Pulmonary artery endothelial cell (primary cell): ENCODE measurements around the gene EVPLL. TPM values are rescaled to one million over a fixed set of nuclear protein-coding genes. Genes with fewer than 3 reads are reported as not detected.
"Not testable (repeated sequence)": the region's sequence is repeated elsewhere in the genome, so short reads cannot be mapped to it uniquely, and the experiment has no call there.

ENCODE experiments used
- DNase-seq: peaks from one replicate; pipeline ENCODE4 v3.0.0-alpha.2; 2011; ENCODE audit warnings: low read depth, low spot score
- total RNA-seq: library from RNA; depleted of rRNA; stranded (reverse); fragments of >200 nt; gene quantifications from 2 replicates; pipeline ENCODE4 v1.2.3, GENCODE V29; 2014

Gene EVPLL
- not detected in 2 replicates for total RNA-seq

GRCh38 chr17:18377437-18378204, at the start of gene EVPLL:
EVPLL (plus strand) TSS chr17:18377778; CDS start chr17:18380938, 3,160 bp downstream.
- DNase-seq = no peak

GRCh38 chr17:18328643-18329204, 48.9 kb upstream of the EVPLL start:
- DNase-seq = no peak

- DNase-seq = no peak
These were observed 45.7 kb upstream of the EVPLL start for GRCh38 chr17:18331879-18332278.

- DNase-seq = no peak
These were observed 44.6 kb upstream of the EVPLL start for GRCh38 chr17:18332909-18333489.

- not testable (repeated sequence) for DNase-seq
These were observed 39.4 kb upstream of the EVPLL start for GRCh38 chr17:18338158-18338557.

GRCh38 chr17:18339933-18340332, 37.6 kb upstream of the EVPLL start:
- no peak for DNase-seq

- DNase-seq = no peak
These were observed 33.6 kb upstream of the EVPLL start for GRCh38 chr17:18344021-18344420.

- no peak for DNase-seq
These were observed 24.0 kb upstream of the EVPLL start for GRCh38 chr17:18353541-18353940.

GRCh38 chr17:18356624-18357023, 21.0 kb upstream of the EVPLL start:
- DNase-seq = no peak

GRCh38 chr17:18360518-18360917, 17.1 kb upstream of the EVPLL start:
- DNase-seq = no peak

- DNase-seq = no peak
These were observed 15.5 kb upstream of the EVPLL start for GRCh38 chr17:18361837-18362697.

- DNase-seq = no peak
These were observed 14.9 kb upstream of the EVPLL start for GRCh38 chr17:18362698-18363100.

- peak; percentile 36 for DNase-seq
These were observed 14.2 kb upstream of the EVPLL start, which contains the start of gene SHMT1 for GRCh38 chr17:18363101-18364049. SHMT1 (minus strand) TSS chr17:18363550; CDS start chr17:18355981, 7,569 bp downstream.

- no peak for DNase-seq
These were observed 13.4 kb upstream of the EVPLL start for GRCh38 chr17:18364166-18364565.

- DNase-seq = no peak
These were observed 8.6 kb upstream of the EVPLL start for GRCh38 chr17:18368946-18369345.

- no peak for DNase-seq
These were observed 6.8 kb upstream of the EVPLL start for GRCh38 chr17:18370761-18371160.

GRCh38 chr17:18371455-18371854, 6.1 kb upstream of the EVPLL start:
- no peak for DNase-seq

- not testable (repeated sequence) for DNase-seq
These were observed 4.4 kb upstream of the EVPLL start for GRCh38 chr17:18373181-18373580.

GRCh38 chr17:18374216-18374615, 3.4 kb upstream of the EVPLL start:
- no peak for DNase-seq

- no peak for DNase-seq
These were observed 577 bp downstream of the EVPLL start for GRCh38 chr17:18378205-18378505.

- DNase-seq = not testable (repeated sequence)
These were observed 1.0 kb downstream of the EVPLL start for GRCh38 chr17:18378614-18379013.
